Activated B cell treated with CpG ODN at 0.5 μM for 24 hours (primary cell): ENCODE results near the gene SH3RF3. TPM values are rescaled to one million over a fixed set of nuclear protein-coding genes. Genes with fewer than 3 reads are reported as not detected.

Source experiments
- ATAC-seq: fragments of 200-7000 bp; cut with Tn5 transposase; one replicate; pipeline ENCODE4 v1.10.0; 2021; ENCODE audit warnings: low read depth, mild to moderate bottlenecking, moderate library complexity
- CTCF ChIA-PET: fragments of 350-600 bp; sonication (Branson Sonifier 250); formaldehyde crosslinking; loops from one replicate; lab custom pipeline; 2021; ENCODE audit warnings: antibody characterized with exemption; lab: Charles Lee
- POLR2A ChIA-PET: fragments of 350-600 bp; sonication (Branson Sonifier 250); formaldehyde crosslinking; loops from one replicate; lab custom pipeline; 2021; ENCODE audit warnings: antibody characterized with exemption; lab: Charles Lee
- DNase-seq: peaks from one replicate; pipeline ENCODE4 v3.0.0; 2022
- H3K27ac Mint-ChIP-seq: one replicate; pipeline ENCODE4 v1.8.0; 2020; ENCODE audit warnings: mixed read lengths
- H3K27me3 Mint-ChIP-seq: one replicate; pipeline ENCODE4 v1.8.0; 2021; ENCODE audit warnings: mixed read lengths
- H3K36me3 Mint-ChIP-seq: one replicate; pipeline ENCODE4 v1.8.0; 2021; ENCODE audit warnings: low read depth, mixed read lengths
- H3K4me1 Mint-ChIP-seq: one replicate; pipeline ENCODE4 v1.8.0; 2021; ENCODE audit warnings: mixed read lengths
- H3K4me3 Mint-ChIP-seq: one replicate; pipeline ENCODE4 v1.8.0; 2020; ENCODE audit warnings: mild to moderate bottlenecking, mixed read lengths
- H3K9me3 Mint-ChIP-seq: one replicate; pipeline ENCODE4 v1.8.0; 2020; ENCODE audit warnings: mixed read lengths
- intact Hi-C: fragments of 100-400 bp; cut with micrococcal nuclease; formaldehyde crosslinking; loops from one replicate; pipeline ENCODE4 v1.15.1; 2024
- total RNA-seq: library from RNA; stranded (reverse); gene quantifications from 2 replicates; pipeline ENCODE4 v1.2.3, GENCODE V29; 2022
- TF ChIP-seq, protein P1 (sequence below): fragments of 200-600 bp; IDR thresholded peaks from one replicate; pipeline ENCODE4 v1.8.0; 2022; ENCODE audit warnings: antibody characterized with exemption, mild to moderate bottlenecking

Gene SH3RF3
- total RNA-seq, 1 donor from 2014 or later, result 0.09 TPM

DNA sequence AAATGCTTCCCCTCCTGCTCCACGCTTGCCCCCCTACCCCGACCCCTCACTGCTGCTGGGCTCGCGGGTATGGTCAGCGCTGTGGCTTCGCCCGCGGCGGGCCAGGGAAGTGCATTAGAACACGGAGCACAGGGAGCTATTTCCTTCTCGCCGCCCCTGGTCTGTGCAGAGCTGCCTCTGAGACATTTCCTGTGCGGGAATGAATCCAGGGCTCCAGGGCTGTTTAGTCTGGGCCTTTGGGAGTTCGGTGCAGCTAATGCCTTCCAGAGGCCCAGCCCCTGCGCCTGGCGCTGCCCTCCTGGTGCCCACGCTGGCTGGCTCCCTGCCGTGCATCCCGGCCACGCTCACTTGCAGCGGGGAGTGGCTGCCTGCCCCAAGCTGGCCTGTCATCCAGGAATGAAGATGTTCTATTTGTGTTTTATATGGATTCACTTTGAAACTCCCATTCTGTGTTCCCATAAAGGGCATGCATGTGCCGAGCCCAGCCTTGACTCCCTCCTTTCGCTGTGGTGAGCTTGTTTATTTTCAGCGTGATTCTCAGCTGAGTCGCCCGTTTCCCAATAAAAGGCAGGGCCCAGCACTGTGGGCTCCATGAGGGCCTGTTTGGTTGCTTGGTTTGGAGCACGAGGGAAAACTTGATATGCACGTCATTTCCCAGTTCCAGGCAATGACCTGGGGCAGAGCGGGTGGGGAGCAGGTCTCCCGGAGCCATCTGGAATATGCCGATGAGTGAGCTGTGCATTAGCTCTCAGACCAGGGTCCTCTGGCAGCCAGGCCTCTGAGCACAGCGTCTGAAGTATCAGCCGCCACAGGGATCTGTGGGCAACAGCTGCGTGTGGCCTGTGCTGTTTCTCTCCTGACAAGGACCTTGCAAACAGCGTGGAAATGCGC is 42.7 kb downstream of the SH3RF3 start:
- no peak for ATAC-seq
- intact Hi-C loops, result no loop called here
- ChIA-PET CTCF (no interaction called here), POLR2A (no interaction called here)
- TF ChIP-seq, protein P1, sequence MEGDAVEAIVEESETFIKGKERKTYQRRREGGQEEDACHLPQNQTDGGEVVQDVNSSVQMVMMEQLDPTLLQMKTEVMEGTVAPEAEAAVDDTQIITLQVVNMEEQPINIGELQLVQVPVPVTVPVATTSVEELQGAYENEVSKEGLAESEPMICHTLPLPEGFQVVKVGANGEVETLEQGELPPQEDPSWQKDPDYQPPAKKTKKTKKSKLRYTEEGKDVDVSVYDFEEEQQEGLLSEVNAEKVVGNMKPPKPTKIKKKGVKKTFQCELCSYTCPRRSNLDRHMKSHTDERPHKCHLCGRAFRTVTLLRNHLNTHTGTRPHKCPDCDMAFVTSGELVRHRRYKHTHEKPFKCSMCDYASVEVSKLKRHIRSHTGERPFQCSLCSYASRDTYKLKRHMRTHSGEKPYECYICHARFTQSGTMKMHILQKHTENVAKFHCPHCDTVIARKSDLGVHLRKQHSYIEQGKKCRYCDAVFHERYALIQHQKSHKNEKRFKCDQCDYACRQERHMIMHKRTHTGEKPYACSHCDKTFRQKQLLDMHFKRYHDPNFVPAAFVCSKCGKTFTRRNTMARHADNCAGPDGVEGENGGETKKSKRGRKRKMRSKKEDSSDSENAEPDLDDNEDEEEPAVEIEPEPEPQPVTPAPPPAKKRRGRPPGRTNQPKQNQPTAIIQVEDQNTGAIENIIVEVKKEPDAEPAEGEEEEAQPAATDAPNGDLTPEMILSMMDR, result no peak
- no peak overlapping the region for H3K4me3 Mint-ChIP-seq
- peaks cover 5% of the 10 kb centered on the region for H3K9me3 Mint-ChIP-seq
- peaks cover 8% of the 10 kb centered on the region for H3K4me1 Mint-ChIP-seq
- peaks cover 8% of the 10 kb centered on the region for H3K27me3 Mint-ChIP-seq
- DNase-seq, result no peak
- H3K36me3 Mint-ChIP-seq, result no peaks in the 10 kb centered on the region
- H3K27ac Mint-ChIP-seq, result no peak overlapping the region

DNA sequence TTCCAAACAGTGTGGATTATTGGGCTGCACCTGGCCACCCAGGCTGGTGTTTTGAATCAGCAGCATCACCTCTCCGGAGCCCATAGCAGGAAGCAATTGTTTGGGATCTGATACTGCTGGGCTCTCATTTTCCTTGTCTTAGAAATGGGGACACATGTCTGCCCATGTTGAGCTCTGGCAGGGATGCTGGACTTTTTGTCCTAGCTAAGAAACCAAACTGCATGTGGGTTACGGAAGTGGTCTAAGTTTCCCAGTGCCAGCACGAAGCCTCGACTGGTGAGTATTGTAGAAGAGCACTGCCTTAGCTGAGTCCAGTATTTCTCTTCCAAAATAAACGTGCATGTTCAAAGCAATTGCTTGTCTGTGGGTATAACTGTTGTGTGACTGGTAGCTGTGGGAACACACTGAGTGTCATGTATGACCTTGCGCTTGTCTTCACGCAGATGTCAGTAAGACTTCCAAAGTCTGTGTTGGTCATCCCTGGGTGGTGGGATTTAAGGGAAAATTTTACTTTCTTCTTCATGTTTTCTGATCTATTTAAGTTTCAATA is 43.6 kb downstream of the SH3RF3 start:
- TF ChIP-seq, protein P1, result no peak
- Mint-ChIP-seq H3K27ac (no peak overlapping the region), H3K4me3 (no peak overlapping the region), H3K9me3 (peaks cover 5% of the 10 kb centered on the region), H3K4me1 (peaks cover 8% of the 10 kb centered on the region), H3K36me3 (no peaks in the 10 kb centered on the region), H3K27me3 (peaks cover 8% of the 10 kb centered on the region)
- no peak for ATAC-seq
- intact Hi-C loops, result no loop called here
- ChIA-PET POLR2A (no interaction called here), CTCF (no interaction called here)
- no peak for DNase-seq

DNA sequence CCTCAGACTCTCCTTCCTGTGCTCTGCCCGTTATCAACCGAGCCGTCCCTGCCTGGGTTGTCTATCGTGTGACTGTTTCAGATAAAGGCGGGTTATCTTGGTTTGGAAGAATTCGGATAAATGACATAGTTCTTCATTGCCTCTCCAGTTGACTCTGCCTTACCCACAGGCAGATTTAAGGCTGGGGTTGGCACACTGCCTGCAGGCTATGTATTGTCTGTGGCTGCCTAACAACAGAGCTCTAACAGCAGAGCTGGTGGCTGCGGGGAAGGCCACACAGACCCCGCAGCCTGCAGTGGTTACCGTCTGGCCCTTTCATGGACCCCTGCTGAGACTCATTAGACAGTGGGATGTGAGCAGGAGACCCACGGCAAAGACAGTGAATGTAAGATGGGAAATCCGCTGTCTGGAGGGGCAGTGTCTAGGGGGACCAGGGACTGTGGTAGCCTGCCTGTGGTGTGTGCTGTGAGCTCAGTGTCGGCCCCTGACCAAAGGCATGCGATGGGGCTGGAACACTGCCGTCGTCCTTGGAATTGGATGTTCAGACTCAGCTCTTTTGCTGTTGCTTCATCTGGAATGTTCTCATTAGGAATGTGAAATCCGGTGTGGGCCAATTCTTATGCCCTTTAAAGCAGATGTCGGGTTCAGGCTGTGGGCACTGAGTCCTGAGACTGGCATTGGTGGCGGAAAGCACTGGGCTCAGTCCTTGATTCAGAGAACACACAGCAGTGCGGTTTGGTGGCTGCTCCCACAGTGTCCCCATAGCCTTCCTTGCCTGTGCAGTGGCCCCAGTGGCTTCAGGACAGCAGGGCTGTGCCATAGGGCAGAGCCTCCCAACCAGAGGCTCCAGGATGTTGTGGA is 44.5 kb downstream of the SH3RF3 start:
- Mint-ChIP-seq H3K9me3 (peaks cover 3% of the 10 kb centered on the region), H3K27me3 (peaks cover 8% of the 10 kb centered on the region), H3K36me3 (no peaks in the 10 kb centered on the region), H3K4me3 (no peak overlapping the region), H3K4me1 (peaks cover 8% of the 10 kb centered on the region), H3K27ac (no peak overlapping the region)
- ATAC-seq (no peak), DNase-seq (no peak)
- intact Hi-C loops, result no loop called here
- TF ChIP-seq, protein P1, result no peak
- ChIA-PET CTCF (no interaction called here), POLR2A (no interaction called here)

DNA sequence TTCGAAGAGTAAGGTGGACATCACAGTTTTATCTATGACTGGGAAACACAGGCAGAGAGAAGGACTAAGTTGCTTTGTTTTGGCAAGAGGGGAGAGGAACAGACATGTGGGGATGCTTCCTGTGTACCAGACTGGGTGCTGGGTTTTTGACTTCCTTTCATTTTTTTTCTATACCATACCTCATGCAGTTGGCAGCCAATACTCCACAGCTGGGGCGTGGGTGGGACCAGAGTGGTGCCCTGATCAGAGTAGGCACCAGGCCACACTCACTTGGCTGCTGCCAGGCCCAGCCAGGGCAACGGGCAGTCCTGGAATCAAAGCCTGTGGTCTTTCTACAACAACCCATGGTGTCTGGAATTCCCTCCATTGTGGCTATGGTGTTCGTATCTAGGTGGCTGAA is 45.2 kb downstream of the SH3RF3 start:
- Mint-ChIP-seq H3K4me3 (no peak overlapping the region), H3K4me1 (peaks cover 8% of the 10 kb centered on the region), H3K9me3 (peaks cover 4% of the 10 kb centered on the region), H3K27me3 (peaks cover 8% of the 10 kb centered on the region), H3K36me3 (no peaks in the 10 kb centered on the region), H3K27ac (no peak overlapping the region)
- intact Hi-C loops, result no loop called here
- POLR2A ChIA-PET, result no interaction called here
- ATAC-seq (no peak), DNase-seq (no peak)
- TF ChIP-seq, protein P1, result no peak
- CTCF ChIA-PET, result no interaction called here
